Caki2 (cell line): ENCODE measurements around the gene KRTAP10-1. TPM values are rescaled to one million over a fixed set of nuclear protein-coding genes. Genes with fewer than 3 reads are reported as not detected.

Experiments used
- DNase-seq: peaks from one replicate; pipeline ENCODE4 v3.0.0-alpha.2; 2015; ENCODE audit warnings: low read depth
- in situ Hi-C: cut with HindIII; loops from 2 replicates; pipeline ENCODE4 v1.10.0; 2016; ENCODE audit warnings: low sequenced_read_pairs, low pct_unique_long_range_greater_than_20kb, mixed read lengths
- total RNA-seq: library from RNA; depleted of rRNA; stranded (reverse); fragments of >200 nt; shearing (Covaris generic); gene quantifications from 2 replicates; pipeline ENCODE4 v1.2.3, GENCODE V29; 2014; ENCODE audit warnings: low replicate concordance; rRNA removed

KRTAP10-1 gene
- total RNA-seq, 1 experiment from 2014 or later = not detected

GRCh38 chr21:44498280-44499210, 41.5 kb downstream of the KRTAP10-1 start:
- in situ Hi-C loops = loop anchor here (25.0 kb wide), 1 partner anchor 639 kb away; no protein-coding TSS in a partner anchor
- DNase-seq = no peak

- DNase-seq = no peak
- in situ Hi-C loops = loop anchor here (25.0 kb wide), 1 partner anchor 640 kb away; no protein-coding TSS in a partner anchor
Observed at GRCh38 chr21:44497703-44498126, 42.3 kb downstream of the KRTAP10-1 start.

- DNase-seq = no peak
- in situ Hi-C loops = loop anchor here (25.0 kb wide), 1 partner anchor 640 kb away; no protein-coding TSS in a partner anchor
Observed at GRCh38 chr21:44496564-44497550, 43.1 kb downstream of the KRTAP10-1 start.

- no peak for DNase-seq
- in situ Hi-C loops = loop anchor here (25.0 kb wide), 1 partner anchor 641 kb away; no protein-coding TSS in a partner anchor
Observed at GRCh38 chr21:44495611-44496563, 44.1 kb downstream of the KRTAP10-1 start.

DNA sequence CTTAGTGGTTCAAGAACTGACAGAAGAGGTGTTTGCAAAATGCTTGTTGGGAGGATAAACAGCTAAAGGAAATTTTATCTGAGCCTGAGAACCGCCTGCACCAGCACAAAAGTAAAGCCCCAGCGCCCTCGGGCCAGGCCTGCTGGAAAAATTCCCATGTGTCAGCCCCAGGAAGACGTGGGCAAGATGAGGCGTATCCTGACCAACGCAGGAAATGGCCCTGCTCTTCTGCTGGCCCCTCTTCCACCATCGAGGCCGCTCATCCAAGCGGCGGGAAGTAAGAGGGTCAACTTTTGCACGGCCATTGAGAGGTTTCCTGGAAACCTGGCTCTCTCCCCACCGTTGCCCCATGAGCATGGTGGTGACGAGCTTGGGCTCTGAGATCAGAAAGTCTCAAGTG, 45.0 kb downstream of the KRTAP10-1 start:
- in situ Hi-C loops = loop anchor here (25.0 kb wide), 1 partner anchor 642 kb away; no protein-coding TSS in a partner anchor
- no peak for DNase-seq

- no peak for DNase-seq
- in situ Hi-C loops = loop anchor here (25.0 kb wide), 1 partner anchor 643 kb away; no protein-coding TSS in a partner anchor
Observed at GRCh38 chr21:44494418-44494817, 45.6 kb downstream of the KRTAP10-1 start.

DNA sequence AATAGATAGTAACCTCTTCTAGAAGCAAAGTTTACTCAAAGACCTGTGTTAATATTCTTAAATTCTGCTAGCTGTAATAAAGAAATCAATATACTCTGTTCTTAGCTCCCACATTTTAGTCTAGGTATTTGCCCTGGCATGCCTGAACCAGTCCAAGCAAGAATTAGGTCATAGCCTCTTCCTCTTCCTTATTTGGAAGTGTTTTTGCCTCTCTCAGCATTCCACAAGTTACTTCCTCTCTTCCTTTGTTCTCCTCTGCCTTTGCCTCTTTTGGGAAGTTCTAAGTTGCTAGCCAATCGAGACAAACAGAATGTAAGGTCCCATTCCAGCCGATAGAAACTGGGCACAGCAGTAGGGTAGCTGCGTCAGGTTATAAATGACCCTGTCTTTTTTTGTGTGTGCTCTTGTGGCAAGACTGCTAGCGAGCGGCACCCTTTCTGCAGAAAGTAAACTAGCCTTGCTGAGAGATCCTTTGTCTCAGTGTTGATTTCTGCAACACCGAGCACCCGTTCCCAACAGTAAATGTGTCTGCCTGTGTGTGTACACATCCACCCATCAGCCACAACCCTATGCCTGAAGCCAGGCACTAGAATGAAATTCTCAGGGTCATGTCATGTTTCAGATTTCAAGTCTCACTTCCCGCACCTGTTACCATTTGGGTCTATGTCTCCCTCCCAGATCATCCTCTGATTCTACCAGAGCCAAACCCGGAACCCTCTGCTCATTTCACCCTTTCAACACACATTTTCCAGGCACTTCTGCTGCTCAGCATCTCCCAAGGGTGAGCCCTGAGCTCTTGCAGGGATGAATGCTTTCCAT, 47.2 kb downstream of the KRTAP10-1 start:
- in situ Hi-C loops = loop anchor here (25.0 kb wide), 1 partner anchor 645 kb away; no protein-coding TSS in a partner anchor

GRCh38 chr21:44490816-44491215, 49.2 kb downstream of the KRTAP10-1 start:
- in situ Hi-C loops = loop anchor here (25.0 kb wide), 1 partner anchor 646 kb away; no protein-coding TSS in a partner anchor
- no peak for DNase-seq

More for the DNA sequence above, 47.2 kb downstream of the KRTAP10-1 start:
- no peak for DNase-seq

DNA sequence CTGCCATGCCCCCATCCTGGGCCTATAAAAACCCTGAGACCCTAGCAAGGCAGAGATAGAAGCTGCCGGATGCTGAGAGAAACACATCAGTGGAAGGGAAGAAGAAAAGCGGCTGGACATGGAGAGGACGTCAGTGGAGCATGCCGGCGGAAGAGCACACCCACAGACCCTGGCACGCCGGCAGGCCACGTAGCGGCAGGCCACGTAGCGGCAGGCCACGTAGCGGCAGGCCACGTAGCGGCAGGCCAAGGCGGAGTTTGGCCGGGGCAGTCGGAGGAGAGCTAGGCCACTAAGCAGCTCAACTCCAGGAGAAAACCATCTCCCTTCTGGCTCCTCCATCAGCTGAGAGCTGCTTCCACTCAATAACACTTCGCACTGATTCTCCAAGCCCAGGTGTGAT, 49.6 kb downstream of the KRTAP10-1 start:
- in situ Hi-C loops = loop anchor here (25.0 kb wide), 1 partner anchor 647 kb away; no protein-coding TSS in a partner anchor

GRCh38 chr21:44489962-44490361, 50.0 kb downstream of the KRTAP10-1 start:
- in situ Hi-C loops = loop anchor here (25.0 kb wide), 1 partner anchor 647 kb away; no protein-coding TSS in a partner anchor
- DNase-seq = no peak

More for the DNA sequence above, 49.6 kb downstream of the KRTAP10-1 start:
- no peak for DNase-seq

Other genes with a start within 250 kb of the KRTAP10-1 start
- 340 and 360 TPM in 2 replicates for gene PFKL, start 240.1 kb downstream of the KRTAP10-1 start, total RNA-seq
- 14.5 and 25.6 TPM in 2 replicates for gene CFAP410, start 200.8 kb downstream of the KRTAP10-1 start, total RNA-seq
- gene TRPM2, start 186.6 kb downstream of the KRTAP10-1 start, total RNA-seq = not detected in 2 replicates
- gene LRRC3, start 84.7 kb downstream of the KRTAP10-1 start, total RNA-seq = not detected in 2 replicates
- gene KRTAP10-2, start 11.3 kb upstream of the KRTAP10-1 start, total RNA-seq = not detected in 2 replicates
- not detected in 2 replicates for gene KRTAP10-3, start 18.6 kb upstream of the KRTAP10-1 start, total RNA-seq
- not detected in 2 replicates for gene KRTAP10-4, start 33.5 kb upstream of the KRTAP10-1 start, total RNA-seq
- not detected in 2 replicates for gene KRTAP10-5, start 40.4 kb upstream of the KRTAP10-1 start, total RNA-seq
- not detected in 2 replicates for gene KRTAP10-6, start 52.3 kb upstream of the KRTAP10-1 start, total RNA-seq
- gene KRTAP10-7, start 60.4 kb upstream of the KRTAP10-1 start, total RNA-seq = not detected in 2 replicates
- gene KRTAP10-8, start 71.9 kb upstream of the KRTAP10-1 start, total RNA-seq = not detected in 2 replicates
- not detected in 2 replicates for gene KRTAP10-9, start 86.9 kb upstream of the KRTAP10-1 start, total RNA-seq
- gene KRTAP10-10, start 97.2 kb upstream of the KRTAP10-1 start, total RNA-seq = not detected in 2 replicates
- not detected in 2 replicates for gene KRTAP10-11, start 106.2 kb upstream of the KRTAP10-1 start, total RNA-seq
- not detected in 2 replicates for gene KRTAP12-4, start 114.5 kb upstream of the KRTAP10-1 start, total RNA-seq
- not detected in 2 replicates for gene KRTAP12-3, start 117.7 kb upstream of the KRTAP10-1 start, total RNA-seq
- gene KRTAP12-2, start 126.7 kb upstream of the KRTAP10-1 start, total RNA-seq = not detected in 2 replicates
- not detected in 2 replicates for gene KRTAP12-1, start 142.0 kb upstream of the KRTAP10-1 start, total RNA-seq
- gene KRTAP10-12, start 157.0 kb upstream of the KRTAP10-1 start, total RNA-seq = not detected in 2 replicates
- not detected in 2 replicates for gene TSPEAR, start 171.4 kb upstream of the KRTAP10-1 start, total RNA-seq